Activated T-helper 1 cell treated with anti-CD3 and anti-CD28 coated beads, Interleukin-12 subunit alpha, Interleukin-12 subunit beta, Interleukin-2, Interleukin-4 antibody, amounts not matched to agents 30 ng/mL and 10 ng/mL and 1 ng/mL, durations not matched to agents 14 hours and 24 hours and 36 hours (primary cell): ENCODE measurements around the gene TMEM53. TPM values are rescaled to one million over a fixed set of nuclear protein-coding genes. Genes with fewer than 3 reads are reported as not detected.

Source experiments
- DNase-seq: peaks from one replicate; pipeline ENCODE4 v3.0.0; 2021; ENCODE audit warnings: low spot score
- H3K27ac Mint-ChIP-seq: one replicate; pipeline ENCODE4 v1.8.0; 2021; ENCODE audit warnings: mild to moderate bottlenecking, mixed read lengths
- H3K27me3 Mint-ChIP-seq: one replicate; pipeline ENCODE4 v1.8.0; 2022; ENCODE audit warnings: mild to moderate bottlenecking, moderate library complexity, mixed read lengths; ENCODE audit not compliant: insufficient read depth
- H3K36me3 Mint-ChIP-seq: one replicate; pipeline ENCODE4 v1.8.0; 2021; ENCODE audit warnings: low read depth, mixed read lengths
- H3K4me1 Mint-ChIP-seq: one replicate; pipeline ENCODE4 v1.8.0; 2021; ENCODE audit warnings: low read depth, mixed read lengths
- H3K4me3 Mint-ChIP-seq: one replicate; pipeline ENCODE4 v1.8.0; 2021; ENCODE audit warnings: mild to moderate bottlenecking, moderate library complexity, mixed read lengths
- H3K9me3 Mint-ChIP-seq: one replicate; pipeline ENCODE4 v1.8.0; 2021; ENCODE audit warnings: mixed read lengths
- intact Hi-C: fragments of 100-400 bp; cut with micrococcal nuclease; formaldehyde crosslinking; loops from one replicate; pipeline ENCODE4 v1.15.1; 2024
- total RNA-seq: library from RNA; stranded (reverse); gene quantifications from 2 replicates; pipeline ENCODE4 v1.2.3, GENCODE V29; 2022

TMEM53 gene
- total RNA-seq, 1 donor from 2014 or later, result 6.6 TPM

DNA sequence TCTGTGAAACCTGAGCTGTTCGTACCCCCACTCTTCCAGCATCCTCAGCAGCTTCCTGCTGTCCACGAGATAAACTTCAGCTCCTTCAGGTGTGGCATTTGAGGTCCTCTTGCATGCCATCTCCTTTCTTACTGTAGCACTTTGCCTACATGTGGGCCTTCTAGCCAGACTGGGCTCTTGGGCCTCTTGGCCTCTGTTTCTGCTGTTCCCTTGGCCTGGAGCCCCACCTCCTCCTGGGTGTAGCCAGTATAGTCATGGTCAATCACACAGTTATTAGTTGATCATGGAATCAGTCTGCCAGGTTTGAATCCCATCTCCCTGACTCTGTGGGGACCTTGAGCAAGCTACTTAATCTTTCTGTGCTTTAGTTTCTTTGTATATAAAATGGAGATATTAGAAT is 26.4 kb downstream of the TMEM53 start:
- Mint-ChIP-seq H3K27ac (no peak overlapping the region), H3K36me3 (peaks cover 34% of the 10 kb centered on the region), H3K9me3 (no peaks in the 10 kb centered on the region), H3K4me3 (no peak overlapping the region), H3K4me1 (no peaks in the 10 kb centered on the region), H3K27me3 (no peaks in the 10 kb centered on the region)
- intact Hi-C loops, result no loop called here
- DNase-seq, result no peak

DNA sequence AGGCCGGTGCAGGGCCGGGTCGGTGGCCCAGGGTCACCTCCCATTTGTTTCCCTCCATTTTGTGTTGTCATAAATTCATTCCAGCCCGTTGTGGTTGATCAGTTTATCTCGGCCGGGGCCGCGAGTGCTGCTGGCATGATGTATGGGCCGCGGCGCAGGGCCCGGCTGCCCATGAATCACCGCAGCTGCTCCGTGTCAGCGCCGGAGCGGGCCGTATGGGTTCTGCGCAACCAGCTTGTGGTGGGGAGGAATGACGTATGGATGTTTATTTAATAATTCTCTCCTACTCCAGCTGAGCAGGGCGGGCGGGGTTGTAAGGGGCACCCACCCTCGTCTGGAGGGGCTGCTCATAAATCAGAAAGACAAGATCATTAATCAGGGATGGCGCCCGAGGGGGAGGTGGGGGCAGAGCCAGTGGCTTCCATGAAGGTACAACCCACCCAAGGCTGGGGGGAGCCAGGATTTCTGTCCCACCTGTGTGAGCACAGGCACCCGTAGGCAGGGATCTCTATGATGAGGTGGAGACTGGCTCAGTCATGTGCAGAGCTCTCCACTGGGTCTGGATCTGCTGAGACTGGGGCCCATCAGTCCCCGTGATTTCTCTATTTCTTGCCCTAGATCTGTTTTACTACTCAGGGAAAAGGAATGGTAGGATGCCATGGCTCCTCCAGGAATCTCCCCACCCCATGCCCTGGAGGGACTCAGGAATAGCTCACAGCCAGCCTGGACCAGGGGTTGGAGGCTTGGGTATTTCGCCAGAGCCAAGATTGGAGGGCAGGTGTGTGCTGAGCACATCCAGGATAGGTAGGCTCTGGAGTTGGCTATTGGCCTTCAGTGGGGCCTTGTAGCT is 27.8 kb downstream of the TMEM53 start:
- Mint-ChIP-seq H3K4me3 (no peak overlapping the region), H3K9me3 (no peaks in the 10 kb centered on the region), H3K27ac (no peak overlapping the region), H3K36me3 (peaks cover 34% of the 10 kb centered on the region), H3K4me1 (no peaks in the 10 kb centered on the region), H3K27me3 (no peaks in the 10 kb centered on the region)
- intact Hi-C loops, result no loop called here
- no peak for DNase-seq

DNA sequence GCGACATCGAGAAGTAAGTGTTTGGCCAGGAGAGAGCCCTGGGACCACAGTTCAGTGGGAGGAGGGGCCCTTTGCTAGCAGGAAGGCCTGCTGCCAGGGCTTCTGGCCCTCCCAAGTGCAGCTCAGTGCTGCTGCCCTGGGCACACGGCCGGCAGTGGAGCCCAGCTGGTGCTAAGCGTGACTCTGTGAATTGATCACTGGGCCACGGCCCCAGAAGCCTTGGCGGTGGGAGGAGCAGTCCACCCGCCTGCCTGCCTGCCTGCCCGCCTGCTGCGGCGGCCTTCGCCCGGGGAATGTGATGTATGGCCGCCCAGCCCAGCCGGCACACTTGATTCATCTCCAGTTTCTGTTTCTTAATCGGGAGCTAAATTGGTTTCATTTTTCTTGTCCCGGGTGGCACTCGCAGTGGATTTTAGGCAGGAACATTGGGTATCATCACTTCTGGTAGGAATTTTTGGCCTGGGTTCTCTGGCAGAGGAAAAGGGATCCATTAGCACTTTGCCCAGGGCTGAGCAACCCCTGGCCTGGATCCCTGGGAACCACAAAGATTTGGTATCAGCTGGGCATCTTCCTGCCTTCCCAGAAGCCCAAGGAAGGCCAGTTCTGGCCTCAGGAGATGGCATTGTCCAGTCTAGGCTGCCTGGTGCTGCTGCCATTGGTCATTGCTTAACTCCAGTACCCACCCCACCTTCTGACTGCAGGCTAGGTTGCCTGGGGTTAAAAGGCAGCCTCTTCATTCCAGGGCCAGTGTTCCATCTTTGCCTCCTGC is 28.6 kb downstream of the TMEM53 start:
- H3K4me3 Mint-ChIP-seq, result no peak overlapping the region
- H3K4me1 Mint-ChIP-seq, result no peaks in the 10 kb centered on the region
- H3K27me3 Mint-ChIP-seq, result no peaks in the 10 kb centered on the region
- H3K27ac Mint-ChIP-seq, result no peak overlapping the region
- no peak for DNase-seq
- intact Hi-C loops, result no loop called here
- H3K36me3 Mint-ChIP-seq, result peaks cover 33% of the 10 kb centered on the region
- H3K9me3 Mint-ChIP-seq, result no peaks in the 10 kb centered on the region

DNA sequence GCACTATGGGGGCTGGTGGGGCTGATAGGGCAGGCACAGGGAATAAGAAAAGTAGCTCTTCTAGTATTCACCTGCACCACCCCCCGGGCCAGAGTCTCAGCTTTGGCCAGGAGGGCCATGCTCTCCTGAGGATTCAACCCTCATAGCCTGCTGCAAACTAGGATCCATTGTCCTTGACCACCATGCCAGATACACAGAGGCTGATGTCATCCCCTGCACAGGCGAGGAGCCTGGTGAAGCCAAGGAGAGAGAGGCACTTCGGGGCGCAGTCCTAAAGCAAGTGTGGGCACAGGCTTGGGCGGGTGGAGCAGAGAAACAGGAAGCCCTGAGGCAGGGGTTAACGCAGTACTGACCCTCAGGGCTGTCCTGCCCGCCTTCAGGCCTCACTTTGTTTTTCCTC is 29.5 kb downstream of the TMEM53 start:
- Mint-ChIP-seq H3K36me3 (peaks cover 33% of the 10 kb centered on the region), H3K27me3 (no peaks in the 10 kb centered on the region), H3K4me3 (no peak overlapping the region), H3K4me1 (no peaks in the 10 kb centered on the region), H3K9me3 (no peaks in the 10 kb centered on the region), H3K27ac (no peak overlapping the region)
- DNase-seq, result no peak
- intact Hi-C loops, result no loop called here

GRCh38 chr1:44643721-44644334 is 30.5 kb downstream of the TMEM53 start:
- intact Hi-C loops, result no loop called here
- H3K4me3 Mint-ChIP-seq, result no peak overlapping the region
- no peaks in the 10 kb centered on the region for H3K4me1 Mint-ChIP-seq
- H3K9me3 Mint-ChIP-seq, result no peaks in the 10 kb centered on the region
- no peak overlapping the region for H3K27ac Mint-ChIP-seq
- H3K27me3 Mint-ChIP-seq, result no peaks in the 10 kb centered on the region
- H3K36me3 Mint-ChIP-seq, result peaks cover 32% of the 10 kb centered on the region
- no peak for DNase-seq

GRCh38 chr1:44642925-44643324 is 31.4 kb downstream of the TMEM53 start:
- Mint-ChIP-seq H3K36me3 (peaks cover 31% of the 10 kb centered on the region), H3K4me3 (no peak overlapping the region), H3K4me1 (no peaks in the 10 kb centered on the region), H3K9me3 (no peaks in the 10 kb centered on the region), H3K27ac (no peak overlapping the region), H3K27me3 (no peaks in the 10 kb centered on the region)
- no peak for DNase-seq
- intact Hi-C loops, result no loop called here

DNA sequence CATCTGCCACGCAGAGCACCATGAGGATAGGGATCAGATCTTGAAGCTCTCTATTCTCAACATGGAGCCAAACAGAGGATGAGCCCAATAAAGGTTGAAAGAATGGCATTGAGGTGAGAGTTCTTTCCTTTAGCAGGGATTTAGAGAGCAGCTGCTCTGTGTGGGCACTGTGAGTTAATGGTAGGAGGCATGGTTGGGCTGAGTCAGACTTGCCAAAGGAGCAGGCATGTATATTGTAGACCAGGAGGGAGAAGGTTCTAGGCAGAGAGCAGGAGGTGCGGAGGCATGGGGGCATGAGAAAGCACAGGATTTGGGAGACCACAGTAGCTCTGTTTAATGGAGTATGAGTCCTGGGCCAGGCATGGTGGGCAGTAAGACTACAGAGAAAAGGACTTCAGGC is 32.0 kb downstream of the TMEM53 start:
- H3K27me3 Mint-ChIP-seq, result no peaks in the 10 kb centered on the region

DNA sequence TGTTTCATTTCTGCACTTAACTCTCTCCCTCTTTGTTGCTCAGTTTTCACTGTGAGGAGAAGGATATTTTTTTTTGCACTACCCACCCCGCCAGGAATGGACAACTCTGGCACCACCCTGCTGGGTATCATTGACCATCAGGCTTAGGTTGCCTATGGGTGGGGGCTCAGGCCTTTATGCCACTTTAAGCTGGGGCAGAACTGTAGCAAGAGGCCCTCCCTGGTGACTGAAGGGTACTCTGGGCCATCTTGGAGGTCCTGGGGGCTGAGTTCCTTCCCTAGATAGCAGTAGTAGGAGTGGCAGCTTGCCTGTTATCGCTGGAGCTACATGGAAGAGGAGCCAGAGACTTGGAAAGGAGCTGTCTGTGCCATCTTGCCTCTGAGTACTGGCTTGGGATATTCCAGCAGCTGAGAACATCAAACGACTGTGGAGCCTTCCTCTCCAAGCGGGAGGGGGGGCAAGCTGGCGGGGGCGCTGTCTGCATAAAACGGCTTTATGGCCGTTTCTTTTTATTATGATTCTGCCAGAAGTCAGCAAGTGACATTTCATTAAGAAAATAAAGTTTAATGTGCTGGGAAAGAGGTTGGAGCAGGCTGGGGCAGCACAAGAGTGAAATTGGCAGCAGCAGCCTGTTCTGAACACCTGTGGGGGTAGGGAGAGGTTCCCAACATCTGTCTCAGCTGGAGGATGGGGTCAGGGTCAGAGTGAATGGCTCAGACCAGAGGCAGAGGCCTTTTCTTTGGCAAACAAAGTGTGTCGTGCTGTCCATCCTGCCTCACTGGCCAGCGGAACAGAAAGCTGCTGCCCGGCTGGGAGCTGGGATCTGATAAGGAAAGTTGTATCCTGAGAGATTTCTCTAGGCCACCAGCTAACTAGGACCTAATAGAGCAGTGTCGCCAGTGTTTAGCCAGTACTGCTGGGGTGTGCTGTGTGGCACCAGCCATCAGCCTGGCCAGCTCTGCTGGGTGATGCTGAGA is 32.9 kb downstream of the TMEM53 start:
- Mint-ChIP-seq H3K27me3 (no peaks in the 10 kb centered on the region), H3K9me3 (no peaks in the 10 kb centered on the region), H3K27ac (no peak overlapping the region), H3K4me3 (no peak overlapping the region), H3K36me3 (peaks cover 31% of the 10 kb centered on the region), H3K4me1 (no peaks in the 10 kb centered on the region)
- intact Hi-C loops, result no loop called here
- no peak for DNase-seq

More for the DNA sequence above, 32.0 kb downstream of the TMEM53 start:
- no peak overlapping the region for H3K27ac Mint-ChIP-seq
- peaks cover 30% of the 10 kb centered on the region for H3K36me3 Mint-ChIP-seq
- H3K4me1 Mint-ChIP-seq, result no peaks in the 10 kb centered on the region
- no peaks in the 10 kb centered on the region for H3K9me3 Mint-ChIP-seq
- DNase-seq, result no peak
- intact Hi-C loops, result no loop called here
- H3K4me3 Mint-ChIP-seq, result no peak overlapping the region

GRCh38 chr1:44640200-44640853 is 34.0 kb downstream of the TMEM53 start:
- Mint-ChIP-seq H3K27me3 (no peaks in the 10 kb centered on the region), H3K9me3 (no peaks in the 10 kb centered on the region), H3K27ac (no peak overlapping the region), H3K4me3 (no peak overlapping the region), H3K36me3 (peaks cover 39% of the 10 kb centered on the region), H3K4me1 (no peaks in the 10 kb centered on the region)
- no peak for DNase-seq
- intact Hi-C loops, result no loop called here

- no peaks in the 10 kb centered on the region for H3K27me3 Mint-ChIP-seq
- peaks cover 24% of the 10 kb centered on the region for H3K4me1 Mint-ChIP-seq
- peaks cover 45% of the 10 kb centered on the region for H3K36me3 Mint-ChIP-seq
- H3K27ac Mint-ChIP-seq, result no peak overlapping the region
- no peaks in the 10 kb centered on the region for H3K9me3 Mint-ChIP-seq
- DNase-seq, result no peak
- no peak overlapping the region for H3K4me3 Mint-ChIP-seq
- intact Hi-C loops, result loop anchor here (10.0 kb wide), 1 partner anchor 423 kb away; the partner anchor contains the start of gene DMAP1
Measured at GRCh38 chr1:44637702-44638411, 36.4 kb downstream of the TMEM53 start.

- Mint-ChIP-seq H3K9me3 (no peaks in the 10 kb centered on the region), H3K4me1 (peaks cover 28% of the 10 kb centered on the region), H3K27ac (no peak overlapping the region), H3K4me3 (no peak overlapping the region), H3K36me3 (peaks cover 45% of the 10 kb centered on the region), H3K27me3 (no peaks in the 10 kb centered on the region)
- DNase-seq, result no peak
- intact Hi-C loops, result loop anchor here (10.0 kb wide), 1 partner anchor 422 kb away; the partner anchor contains the start of gene DMAP1
Measured at GRCh38 chr1:44636688-44637598, 37.3 kb downstream of the TMEM53 start.
